HEK293T (cell line): ENCODE measurements around the gene ARL8A.

ENCODE experiments used
- BHLHE40 ChIP-seq: fragments of 450-650 bp; IDR thresholded peaks from 2 replicates; pipeline ENCODE4 v1.6.1; 2016; ENCODE audit warnings: mild to moderate bottlenecking, moderate library complexity, borderline replicate concordance
- NFRKB ChIP-seq: fragments of 450-650 bp; IDR thresholded peaks from 2 replicates; pipeline ENCODE4 v1.6.1; 2016; ENCODE audit warnings: mild to moderate bottlenecking, moderate library complexity
- SP1 ChIP-seq: fragments of 450-650 bp; IDR thresholded peaks from 2 replicates; pipeline ENCODE4 v1.6.1; 2017
- TARDBP ChIP-seq: fragments of 450-650 bp; IDR thresholded peaks from 2 replicates; pipeline ENCODE4 v1.6.1; 2016

DNA sequence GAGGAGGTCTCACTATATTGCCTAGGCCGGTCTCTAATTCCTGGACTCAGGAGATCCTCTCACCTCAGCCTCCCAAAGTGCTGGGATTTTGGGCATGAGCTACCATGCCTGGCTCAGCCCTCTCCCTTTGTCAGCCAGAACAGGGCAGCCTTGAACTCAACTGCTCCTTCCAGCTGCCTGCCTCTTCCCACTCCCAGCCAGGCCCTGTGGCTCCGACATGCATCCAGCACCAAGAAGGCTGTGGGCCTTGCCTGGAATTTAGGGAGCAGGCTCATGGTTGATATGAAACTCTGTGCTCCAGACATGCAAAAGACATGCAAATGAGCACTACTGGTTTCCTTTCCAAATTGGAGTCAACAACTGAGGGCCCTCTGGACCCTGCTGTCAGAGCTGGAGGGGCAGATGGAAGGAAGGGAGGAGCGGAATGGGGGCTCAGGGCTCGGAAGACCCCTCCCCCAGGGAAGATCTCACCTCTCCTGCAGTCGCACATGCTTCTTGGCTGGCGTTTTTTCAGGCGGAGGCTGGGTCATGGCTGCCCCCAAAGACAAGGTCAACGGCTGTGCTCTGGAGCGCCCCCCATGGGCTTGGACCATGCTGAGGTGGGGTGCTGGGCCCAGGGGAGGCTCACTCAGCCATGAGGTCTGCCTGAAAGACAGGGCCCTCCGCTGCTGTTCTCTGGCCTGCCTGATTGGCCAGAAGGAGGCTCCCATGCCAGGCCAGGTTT is 14.4 kb upstream of the ARL8A start:
- no peak for TF ChIP-seq BHLHE40
- no peak for TF ChIP-seq NFRKB
- no peak for TF ChIP-seq SP1
- TF ChIP-seq TARDBP, result no peak
